ENCODE data around the gene RPS24. TPM values are rescaled to one million over a fixed set of nuclear protein-coding genes. Genes with fewer than 3 reads are reported as not detected.
A peak's percentile ranks its signal among the peaks of the same experiment; 100 is the strongest.

RPS24 gene
- total and polyA plus RNA-seq, 9 of the 15 experiments (the other 6 are each of a cell fraction or from before 2014, with no cell fraction given): 1,947 to 7,307 (median 5,944) TPM

- TF ChIP-seq PREB (CRISPR knock-in tag; IDR thresholded peaks at IDR 0.05) (no peak), ZNF445 (CRISPR knock-in tag; IDR thresholded peaks at IDR 0.05; ENCODE audit: low read depth) (peak; percentile 50; the same call in 1 of the 2 replicates), POLR2A (conservative IDR thresholded peaks at IDR 0.05) (peak; percentile 92), HBP1 (CRISPR knock-in tag; IDR thresholded peaks at IDR 0.05) (peak; percentile 88), E2F6 (IDR thresholded peaks at IDR 0.05; ENCODE audit: borderline replicate concordance in 1 of 2, extremely low read depth in 1 of 2, insufficient read depth in 1 of 2, insufficient read length in 1 of 2, low read depth in 1 of 2, low read length in 1 of 2, poor library complexity in 1 of 2, severe bottlenecking in 1 of 2) (peak; percentile 39 to 77), CCAR2 (IDR thresholded peaks at IDR 0.05; ENCODE audit: low read depth, low read length) (no peak), FUS (optimal IDR thresholded peaks at IDR 0.05; ENCODE audit: low read depth, low read length) (no peak), TRIM28 (IDR thresholded peaks at IDR 0.05) (peak; percentile 65; the same call in 1 of the 2 replicates), ZFP36 (IDR thresholded peaks at IDR 0.05; ENCODE audit: low read depth, low read length, partially characterized antibody) (no peak), SRSF9 (IDR thresholded peaks at IDR 0.05; ENCODE audit: borderline replicate concordance, low read depth, low read length) (no peak), SIN3A (IDR thresholded peaks at IDR 0.05; ENCODE audit: borderline replicate concordance in 2 of 2, control insufficient read depth in 1 of 2, low read depth in 2 of 2, low read length in 2 of 2) (peak; percentile 93 to 94), SAFB (IDR thresholded peaks at IDR 0.05; ENCODE audit: borderline replicate concordance, low read depth, low read length) (no peak), MTA1 (IDR thresholded peaks at IDR 0.05; ENCODE audit: borderline replicate concordance) (no peak; the same call in 1 of the 2 replicates), SMC3 (conservative IDR thresholded peaks at IDR 0.05; ENCODE audit: insufficient read depth, low read depth, low read length) (peak; percentile 41; the same call in 1 of the 2 replicates), SPI1 (IDR thresholded peaks at IDR 0.05; ENCODE audit: borderline replicate concordance, low read depth, low read length) (peak; percentile 40; the same call in 1 of the 2 replicates)
- TF ChIP-seq, protein P1, sequence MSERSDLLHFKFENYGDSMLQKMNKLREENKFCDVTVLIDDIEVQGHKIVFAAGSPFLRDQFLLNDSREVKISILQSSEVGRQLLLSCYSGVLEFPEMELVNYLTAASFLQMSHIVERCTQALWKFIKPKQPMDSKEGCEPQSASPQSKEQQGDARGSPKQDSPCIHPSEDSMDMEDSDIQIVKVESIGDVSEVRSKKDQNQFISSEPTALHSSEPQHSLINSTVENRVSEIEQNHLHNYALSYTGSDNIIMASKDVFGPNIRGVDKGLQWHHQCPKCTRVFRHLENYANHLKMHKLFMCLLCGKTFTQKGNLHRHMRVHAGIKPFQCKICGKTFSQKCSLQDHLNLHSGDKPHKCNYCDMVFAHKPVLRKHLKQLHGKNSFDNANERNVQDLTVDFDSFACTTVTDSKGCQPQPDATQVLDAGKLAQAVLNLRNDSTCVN (CRISPR knock-in tag; IDR thresholded peaks at IDR 0.05): peak; percentile 61; the same call in 1 of the 2 replicates
- TF ChIP-seq, protein P2, sequence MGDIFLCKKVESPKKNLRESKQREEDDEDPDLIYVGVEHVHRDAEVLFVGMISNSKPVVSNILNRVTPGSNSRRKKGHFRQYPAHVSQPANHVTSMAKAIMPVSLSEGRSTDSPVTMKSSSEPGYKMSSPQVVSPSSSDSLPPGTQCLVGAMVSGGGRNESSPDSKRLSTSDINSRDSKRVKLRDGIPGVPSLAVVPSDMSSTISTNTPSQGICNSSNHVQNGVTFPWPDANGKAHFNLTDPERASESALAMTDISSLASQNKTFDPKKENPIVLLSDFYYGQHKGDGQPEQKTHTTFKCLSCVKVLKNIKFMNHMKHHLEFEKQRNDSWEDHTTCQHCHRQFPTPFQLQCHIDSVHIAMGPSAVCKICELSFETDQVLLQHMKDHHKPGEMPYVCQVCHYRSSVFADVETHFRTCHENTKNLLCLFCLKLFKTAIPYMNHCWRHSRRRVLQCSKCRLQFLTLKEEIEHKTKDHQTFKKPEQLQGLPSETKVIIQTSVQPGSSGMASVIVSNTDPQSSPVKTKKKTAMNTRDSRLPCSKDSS (IDR thresholded peaks at IDR 0.05; ENCODE audit: low read depth, partially characterized antibody): no peak
- TF ChIP-seq, protein P3, sequence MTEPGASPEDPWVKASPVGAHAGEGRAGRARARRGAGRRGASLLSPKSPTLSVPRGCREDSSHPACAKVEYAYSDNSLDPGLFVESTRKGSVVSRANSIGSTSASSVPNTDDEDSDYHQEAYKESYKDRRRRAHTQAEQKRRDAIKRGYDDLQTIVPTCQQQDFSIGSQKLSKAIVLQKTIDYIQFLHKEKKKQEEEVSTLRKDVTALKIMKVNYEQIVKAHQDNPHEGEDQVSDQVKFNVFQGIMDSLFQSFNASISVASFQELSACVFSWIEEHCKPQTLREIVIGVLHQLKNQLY (CRISPR knock-in tag; conservative IDR thresholded peaks at IDR 0.05): no peak
Observed at GRCh38 chr10:78029269-78030226, 4.1 kb upstream of the RPS24 start, which contains the start of gene POLR3A (continued).

Data from K562 (cell line).